NB4 (cell line): ENCODE measurements around the gene NRCAM.

Experiments
- DNase-seq: peaks from one replicate; pipeline ENCODE4 v3.0.0; 2010; ENCODE audit warnings: low read depth
- H3K4me3 ChIP-seq: one replicate; pipeline ENCODE4 v1.5.1; 2011; ENCODE audit warnings: mild to moderate bottlenecking, low read depth, low read length, moderate library complexity
- CTCF ChIP-seq: IDR thresholded peaks from one replicate; pipeline ENCODE4 v1.5.1; 2012; ENCODE audit warnings: low read depth, low read length
- MYC ChIP-seq: IDR thresholded peaks from 2 replicates; pipeline ENCODE4 v1.6.1; 2011; ENCODE audit warnings: low read depth, low read length
- POLR2A ChIP-seq: IDR thresholded peaks from 2 replicates; pipeline ENCODE4 v1.6.1; 2011; ENCODE audit warnings: mild to moderate bottlenecking; ENCODE audit not compliant: insufficient read length; ENCODE audit errors: extremely low read depth
- TF ChIP-seq, protein P1 (sequence below): IDR thresholded peaks from 2 replicates; pipeline ENCODE4 v1.6.1; 2011; ENCODE audit warnings: low read depth, low read length

Gene NRCAM

GRCh38 chr7:108145401-108145800 is 310.8 kb downstream of the NRCAM start:
- no peak overlapping the region for H3K4me3 ChIP-seq
- TF ChIP-seq, protein P1, sequence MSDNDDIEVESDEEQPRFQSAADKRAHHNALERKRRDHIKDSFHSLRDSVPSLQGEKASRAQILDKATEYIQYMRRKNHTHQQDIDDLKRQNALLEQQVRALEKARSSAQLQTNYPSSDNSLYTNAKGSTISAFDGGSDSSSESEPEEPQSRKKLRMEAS, result no peak
- TF ChIP-seq MYC (no peak), CTCF (no peak), POLR2A (no peak)
- DNase-seq, result no peak

GRCh38 chr7:108144931-108145330 is 311.3 kb downstream of the NRCAM start:
- TF ChIP-seq CTCF (no peak), MYC (no peak), POLR2A (no peak)
- TF ChIP-seq, protein P1, result no peak
- no peak overlapping the region for H3K4me3 ChIP-seq
- no peak for DNase-seq

GRCh38 chr7:108143658-108144420 is 312.4 kb downstream of the NRCAM start:
- no peak overlapping the region for H3K4me3 ChIP-seq
- no peak for TF ChIP-seq CTCF
- DNase-seq, result no peak

DNA sequence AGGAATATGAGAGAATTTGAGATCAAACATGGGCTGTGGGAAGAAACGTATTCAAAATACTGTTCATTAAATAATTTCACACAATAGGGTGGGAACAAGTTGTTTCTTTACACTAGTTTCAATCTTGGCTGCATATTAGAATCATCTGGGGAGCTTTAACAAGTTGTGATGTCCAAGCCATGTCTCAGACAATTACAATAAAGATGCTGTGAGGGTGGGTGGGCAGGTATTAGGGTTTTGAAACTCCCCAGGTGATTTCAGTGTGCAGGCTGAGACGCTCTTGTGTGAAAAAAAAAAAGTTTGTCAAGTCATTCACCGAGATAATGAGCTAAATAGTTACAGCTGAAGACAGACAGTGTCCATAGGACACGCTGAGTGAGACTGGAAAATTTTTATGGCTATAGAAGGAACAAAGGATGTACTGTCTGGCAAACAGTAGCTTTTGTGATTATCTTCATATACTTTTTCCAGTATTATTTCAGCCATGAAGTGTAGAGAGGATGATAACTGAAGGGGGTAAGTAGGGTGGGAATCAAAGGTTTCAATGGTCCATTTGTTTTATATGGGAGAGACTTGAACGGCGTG is 313.5 kb downstream of the NRCAM start:
- DNase-seq, result no peak
- no peak overlapping the region for H3K4me3 ChIP-seq
- TF ChIP-seq, protein P1, result no peak
- TF ChIP-seq POLR2A (no peak), CTCF (no peak), MYC (no peak)

DNA sequence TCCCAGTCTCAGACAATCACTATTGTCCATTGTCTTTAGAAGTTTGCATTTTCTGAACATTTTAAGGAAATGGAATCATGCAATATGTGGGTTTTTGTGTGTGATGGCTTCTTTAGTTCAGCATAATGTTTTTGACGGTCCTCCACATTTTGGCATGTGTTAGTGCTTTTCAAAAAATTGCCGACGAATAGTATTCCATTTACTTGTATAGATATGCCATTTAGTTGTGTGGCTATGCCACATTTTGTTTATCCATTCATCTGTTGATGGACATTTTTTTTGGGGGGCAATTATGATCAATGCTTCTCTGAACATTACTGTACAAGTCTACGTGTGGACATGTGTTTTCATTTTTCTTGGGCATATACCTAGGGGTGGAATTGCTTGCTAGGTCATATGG is 314.1 kb downstream of the NRCAM start:
- TF ChIP-seq POLR2A (no peak), MYC (no peak), CTCF (no peak)
- TF ChIP-seq, protein P1, result no peak
- no peak overlapping the region for H3K4me3 ChIP-seq
- no peak for DNase-seq

DNA sequence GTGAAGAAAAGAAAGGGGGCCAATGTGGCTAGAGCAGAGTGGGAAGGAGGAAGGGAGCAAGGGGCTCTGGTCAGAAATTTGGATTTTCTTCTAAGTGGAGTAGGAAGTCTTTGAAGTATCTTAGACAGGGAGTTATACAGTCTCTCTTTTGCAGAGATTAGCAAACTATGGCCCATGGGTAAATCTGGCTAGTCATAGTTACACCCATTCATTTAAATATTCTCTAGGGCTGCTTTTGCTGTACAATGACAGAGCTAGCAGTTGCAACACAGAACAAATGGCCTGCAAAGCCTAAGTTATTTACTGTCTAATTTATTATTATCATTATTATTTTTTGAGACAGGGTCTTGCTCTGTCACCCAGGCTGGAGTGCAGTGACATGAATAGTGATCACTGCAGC is 315.6 kb downstream of the NRCAM start:
- TF ChIP-seq MYC, result no peak
- no peak for TF ChIP-seq POLR2A
- no peak for TF ChIP-seq CTCF
- TF ChIP-seq, protein P1, result no peak
- no peak overlapping the region for H3K4me3 ChIP-seq
- DNase-seq, result no peak
